Bronchial epithelial cell (primary cell): ENCODE data around the gene ZNF770. TPM values are rescaled to one million over a fixed set of nuclear protein-coding genes. Genes with fewer than 3 reads are reported as not detected.
"Not testable (repeated sequence)": the region's sequence is repeated elsewhere in the genome, so short reads cannot be mapped to it uniquely, and the experiment has no call there.

Source experiments
- DNase-seq: peaks from one replicate; pipeline ENCODE4 v3.0.0-alpha.2; 2010; ENCODE audit warnings: low read depth
- FAIRE-seq: peaks from 2 replicates; lab custom pipeline; 2011; peaks lifted over from hg19 to GRCh38; lab: Jason Lieb, UNC
- H3K27me3 ChIP-seq: 2 replicates; pipeline ENCODE4 v1.5.1; 2011; ENCODE audit warnings: low read length; ENCODE audit not compliant: control insufficient read depth, insufficient read depth
- H3K36me3 ChIP-seq: 2 replicates; pipeline ENCODE4 v1.5.1; 2011; ENCODE audit warnings: low read length; ENCODE audit not compliant: control insufficient read depth, insufficient read depth
- H3K4me3 ChIP-seq: 2 replicates; pipeline ENCODE4 v1.5.1; 2011; ENCODE audit warnings: mild to moderate bottlenecking, low read depth, low read length, control low read depth
- CTCF ChIP-seq: IDR thresholded peaks from 2 replicates; pipeline ENCODE4 v1.5.1; 2011; ENCODE audit warnings: mild to moderate bottlenecking, moderate library complexity, low read length, control low read depth, inconsistent platforms; ENCODE audit not compliant: insufficient read depth, severe bottlenecking
- total RNA-seq: library from RNA; depleted of rRNA; stranded (reverse); fragments of >200 nt; gene quantifications from 2 replicates; pipeline ENCODE4 v1.2.1, GENCODE V29; 2014

Gene ZNF770
- total RNA-seq, 1 donor from 2014 or later: 59.0 TPM

- no peaks in the 10 kb centered on the region for H3K27me3 ChIP-seq
- H3K4me3 ChIP-seq: no peak overlapping the region
- DNase-seq (no peak), FAIRE-seq (no peak)
- TF ChIP-seq CTCF: no peak
- no peaks in the 10 kb centered on the region for H3K36me3 ChIP-seq
These were observed 43.2 kb downstream of the ZNF770 start for GRCh38 chr15:34944936-34945335.

GRCh38 chr15:34943711-34944110, 44.4 kb downstream of the ZNF770 start:
- DNase-seq: no peak
- TF ChIP-seq CTCF: no peak
- no peak for FAIRE-seq
- H3K4me3 ChIP-seq: no peak overlapping the region
- H3K27me3 ChIP-seq: no peaks in the 10 kb centered on the region
- H3K36me3 ChIP-seq: peaks cover 2% of the 10 kb centered on the region

GRCh38 chr15:34943264-34943663, 44.8 kb downstream of the ZNF770 start:
- DNase-seq, H3K27me3 ChIP-seq, H3K36me3 ChIP-seq, FAIRE-seq, H3K4me3 ChIP-seq: not testable (repeated sequence)

GRCh38 chr15:34942363-34942762, 45.7 kb downstream of the ZNF770 start:
- TF ChIP-seq CTCF: no peak
- FAIRE-seq: no peak
- DNase-seq: no peak
- Histone ChIP-seq H3K36me3 (peaks cover 2% of the 10 kb centered on the region), H3K4me3 (no peak overlapping the region), H3K27me3 (no peaks in the 10 kb centered on the region)

GRCh38 chr15:34941831-34942230, 46.3 kb downstream of the ZNF770 start:
- no peak for FAIRE-seq
- no peak for TF ChIP-seq CTCF
- no peak for DNase-seq
- Histone ChIP-seq H3K36me3 (peaks cover 2% of the 10 kb centered on the region), H3K27me3 (no peaks in the 10 kb centered on the region), H3K4me3 (no peak overlapping the region)

- no peak for DNase-seq
- peaks cover 2% of the 10 kb centered on the region for H3K36me3 ChIP-seq
- TF ChIP-seq CTCF: no peak
- no peak for FAIRE-seq
- no peaks in the 10 kb centered on the region for H3K27me3 ChIP-seq
- no peak overlapping the region for H3K4me3 ChIP-seq
These were observed 46.8 kb downstream of the ZNF770 start for GRCh38 chr15:34941185-34941698.
